Coronary artery (tissue), 2 donors: ENCODE results near the gene ECEL1.
A peak's percentile ranks its signal among the peaks of the same experiment; 100 is the strongest.

Experiments used
- DNase-seq: peaks from one replicate; pipeline ENCODE4 v3.0.0-alpha.2; 2017; ENCODE audit warnings: low spot score
- H3K27ac ChIP-seq, 2 donors: fragments of 200-600 bp; sonication (generic); one replicate each; pipeline ENCODE4 v1.5.1; 2016 to 2019
- H3K4me3 ChIP-seq: fragments of 200-600 bp; sonication (generic); 2 replicates; pipeline ENCODE4 v1.5.1; 2016; ENCODE audit warnings: mild to moderate bottlenecking, moderate library complexity
- CTCF ChIP-seq: fragments of 200-600 bp; sonication (generic); IDR thresholded peaks from one replicate; pipeline ENCODE4 v1.5.1; 2019; ENCODE audit warnings: antibody characterized with exemption

The ECEL1 gene

DNA sequence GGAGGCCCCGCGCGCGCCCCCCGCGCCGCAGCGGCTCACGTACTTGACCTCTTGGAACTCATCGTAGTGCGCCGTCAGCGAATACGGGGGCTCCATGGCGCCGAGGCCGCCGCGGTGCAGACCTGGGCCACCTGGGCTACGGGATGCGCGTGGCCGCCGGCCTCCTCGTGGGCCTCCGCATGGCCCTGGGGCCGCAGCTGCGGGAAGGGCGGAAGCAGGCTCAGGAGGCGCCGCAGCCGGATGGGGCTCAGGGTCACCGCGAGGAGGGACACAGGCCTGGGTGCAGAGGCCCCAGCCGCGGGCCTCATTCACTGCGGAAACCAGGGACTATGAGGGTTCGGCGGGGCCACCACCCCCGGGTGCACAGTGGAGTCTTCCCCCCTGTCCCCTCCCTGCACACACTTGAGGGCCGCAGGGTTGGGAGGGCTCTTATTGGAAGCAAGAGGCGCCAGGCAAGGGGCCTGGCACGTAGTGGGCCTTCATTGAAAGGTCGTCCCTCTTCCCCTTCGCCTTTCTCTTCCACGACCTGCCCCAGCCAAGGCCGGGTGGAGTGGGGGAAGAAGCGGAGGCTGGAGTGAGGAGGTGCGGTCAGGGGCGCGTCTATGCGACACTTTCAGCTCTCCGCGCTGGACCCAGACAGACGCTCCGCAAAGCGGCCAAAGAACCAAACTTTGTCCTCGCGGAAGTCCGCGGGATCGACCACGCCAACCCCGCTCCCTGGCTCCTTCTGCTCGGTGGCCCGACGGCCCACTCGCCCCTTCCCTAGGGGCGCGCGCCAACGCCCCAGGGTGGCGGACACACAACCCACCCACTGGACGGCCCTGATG is 863 bp downstream of the ECEL1 start:
- DNase-seq, result no peak
- peak overlapping the region; percentile 45 for H3K4me3 ChIP-seq
- TF ChIP-seq CTCF, result no peak
- H3K27ac ChIP-seq, result no peak overlapping the region

GRCh38 chr2:232485757-232486557 is 1.7 kb downstream of the ECEL1 start:
- DNase-seq, result no peak
- no peak overlapping the region for H3K27ac ChIP-seq
- no peak for TF ChIP-seq CTCF

GRCh38 chr2:232485348-232485756 is 2.3 kb downstream of the ECEL1 start:
- no peak for TF ChIP-seq CTCF
- DNase-seq, result no peak
- Histone ChIP-seq H3K4me3 (peak overlapping the region; percentile 17), H3K27ac (no peak overlapping the region)

More at GRCh38 chr2:232485757-232486557, 1.7 kb downstream of the ECEL1 start:
- H3K4me3 ChIP-seq, result peak overlapping the region; percentile 17

- TF ChIP-seq CTCF, result no peak
- Histone ChIP-seq H3K27ac (no peak overlapping the region), H3K4me3 (no peak overlapping the region)
- no peak for DNase-seq
These were observed 2.8 kb downstream of the ECEL1 start for GRCh38 chr2:232484628-232485347.

GRCh38 chr2:232483923-232484627 is 3.6 kb downstream of the ECEL1 start:
- no peak for DNase-seq
- TF ChIP-seq CTCF, result no peak
- Histone ChIP-seq H3K4me3 (no peak overlapping the region), H3K27ac (no peak overlapping the region)

DNA sequence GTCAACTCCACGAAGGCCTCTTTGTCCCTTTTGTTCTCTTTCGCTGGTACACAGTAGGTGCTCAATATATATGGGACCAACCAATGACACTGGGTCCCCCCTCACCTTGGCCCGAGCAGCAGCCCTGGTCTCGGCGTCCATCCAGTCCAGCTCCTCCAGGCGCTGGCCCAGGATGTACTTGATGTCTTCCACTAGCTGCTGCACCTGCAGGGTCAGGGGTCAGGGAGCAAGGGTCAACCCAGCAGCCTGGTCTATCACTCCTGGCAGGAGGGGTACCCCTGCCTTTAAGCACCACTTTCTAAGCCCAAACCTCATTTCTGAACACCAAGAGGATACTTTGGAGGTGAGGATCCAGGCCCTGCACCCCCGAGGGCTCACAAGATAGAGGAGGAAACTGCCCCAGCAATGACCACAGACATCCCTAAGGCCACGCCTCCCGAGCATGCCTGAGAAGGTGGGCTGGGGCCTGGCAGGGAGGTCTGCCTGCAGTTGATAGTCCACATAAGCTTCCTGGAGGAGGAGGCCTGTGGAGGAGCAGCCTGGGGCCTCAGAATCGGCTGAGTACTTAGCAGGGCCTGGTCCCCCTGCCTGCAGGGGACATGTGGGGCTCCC is 4.2 kb downstream of the ECEL1 start:
- no peak for DNase-seq
- Histone ChIP-seq H3K27ac (no peak overlapping the region), H3K4me3 (no peak overlapping the region)
- TF ChIP-seq CTCF, result no peak
